ENCODE data around the gene MGAT3.
A peak's percentile ranks its signal among the peaks of the same experiment; 100 is the strongest.

DNA sequence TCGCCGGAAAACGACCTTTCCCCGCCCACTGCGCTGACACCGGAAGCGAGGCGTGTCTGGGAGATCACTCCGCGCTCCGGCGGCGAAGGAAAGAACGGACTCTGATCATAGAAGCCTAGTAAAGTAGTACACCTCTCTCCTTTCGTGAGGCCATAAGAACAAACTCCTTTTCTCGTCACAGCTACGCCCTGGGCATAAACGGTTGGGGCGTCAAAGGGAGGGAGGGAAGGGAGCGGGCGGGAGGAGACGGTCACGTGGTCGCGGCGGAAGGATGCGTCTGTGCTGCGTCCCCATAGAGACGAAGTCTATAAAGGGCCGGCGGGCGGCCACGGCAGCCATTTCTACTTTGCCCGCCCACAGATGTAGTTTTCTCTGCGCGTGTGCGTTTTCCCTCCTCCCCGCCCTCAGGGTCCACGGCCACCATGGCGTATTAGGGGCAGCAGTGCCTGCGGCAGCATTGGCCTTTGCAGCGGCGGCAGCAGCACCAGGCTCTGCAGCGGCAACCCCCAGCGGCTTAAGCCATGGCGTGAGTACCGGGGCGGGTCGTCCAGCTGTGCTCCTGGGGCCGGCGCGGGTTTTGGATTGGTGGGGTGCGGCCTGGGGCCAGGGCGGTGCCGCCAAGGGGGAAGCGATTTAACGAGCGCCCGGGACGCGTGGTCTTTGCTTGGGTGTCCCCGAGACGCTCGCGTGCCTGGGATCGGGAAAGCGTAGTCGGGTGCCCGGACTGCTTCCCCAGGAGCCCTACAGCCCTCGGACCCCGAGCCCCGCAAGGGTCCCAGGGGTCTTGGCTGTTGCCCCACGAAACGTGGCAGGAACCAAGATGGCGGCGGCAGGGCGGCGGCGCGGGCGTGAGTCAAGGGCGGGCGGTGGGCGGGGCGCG is 63.7 kb downstream of the MGAT3 start, which contains the start of gene ATF4:
- TF ChIP-seq, protein P1, sequence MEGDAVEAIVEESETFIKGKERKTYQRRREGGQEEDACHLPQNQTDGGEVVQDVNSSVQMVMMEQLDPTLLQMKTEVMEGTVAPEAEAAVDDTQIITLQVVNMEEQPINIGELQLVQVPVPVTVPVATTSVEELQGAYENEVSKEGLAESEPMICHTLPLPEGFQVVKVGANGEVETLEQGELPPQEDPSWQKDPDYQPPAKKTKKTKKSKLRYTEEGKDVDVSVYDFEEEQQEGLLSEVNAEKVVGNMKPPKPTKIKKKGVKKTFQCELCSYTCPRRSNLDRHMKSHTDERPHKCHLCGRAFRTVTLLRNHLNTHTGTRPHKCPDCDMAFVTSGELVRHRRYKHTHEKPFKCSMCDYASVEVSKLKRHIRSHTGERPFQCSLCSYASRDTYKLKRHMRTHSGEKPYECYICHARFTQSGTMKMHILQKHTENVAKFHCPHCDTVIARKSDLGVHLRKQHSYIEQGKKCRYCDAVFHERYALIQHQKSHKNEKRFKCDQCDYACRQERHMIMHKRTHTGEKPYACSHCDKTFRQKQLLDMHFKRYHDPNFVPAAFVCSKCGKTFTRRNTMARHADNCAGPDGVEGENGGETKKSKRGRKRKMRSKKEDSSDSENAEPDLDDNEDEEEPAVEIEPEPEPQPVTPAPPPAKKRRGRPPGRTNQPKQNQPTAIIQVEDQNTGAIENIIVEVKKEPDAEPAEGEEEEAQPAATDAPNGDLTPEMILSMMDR (IDR thresholded peaks at IDR 0.05 in 4 of 5, conservative IDR thresholded peaks at IDR 0.05 in 1 of 5), result peak in 2 of 5 experiments; percentile 13 to 33
- peak; percentile 98 for TF ChIP-seq POLR2A (IDR thresholded peaks at IDR 0.05)

Measured in gastrocnemius medialis (tissue), 4 donors.